ENCODE results near the gene PROSER3.

PROSER3 gene

GRCh38 chr19:35775298-35776101 lies 17.5 kb downstream of the PROSER3 start, which contains the start of gene ARHGAP33:
Gene ARHGAP33 (plus strand): TSS chr19:35775564. CDS start chr19:35775659, 95 bp downstream.
- DNase-seq (ENCODE audit: low read depth in 2 of 2), result peak; percentile 97

DNA sequence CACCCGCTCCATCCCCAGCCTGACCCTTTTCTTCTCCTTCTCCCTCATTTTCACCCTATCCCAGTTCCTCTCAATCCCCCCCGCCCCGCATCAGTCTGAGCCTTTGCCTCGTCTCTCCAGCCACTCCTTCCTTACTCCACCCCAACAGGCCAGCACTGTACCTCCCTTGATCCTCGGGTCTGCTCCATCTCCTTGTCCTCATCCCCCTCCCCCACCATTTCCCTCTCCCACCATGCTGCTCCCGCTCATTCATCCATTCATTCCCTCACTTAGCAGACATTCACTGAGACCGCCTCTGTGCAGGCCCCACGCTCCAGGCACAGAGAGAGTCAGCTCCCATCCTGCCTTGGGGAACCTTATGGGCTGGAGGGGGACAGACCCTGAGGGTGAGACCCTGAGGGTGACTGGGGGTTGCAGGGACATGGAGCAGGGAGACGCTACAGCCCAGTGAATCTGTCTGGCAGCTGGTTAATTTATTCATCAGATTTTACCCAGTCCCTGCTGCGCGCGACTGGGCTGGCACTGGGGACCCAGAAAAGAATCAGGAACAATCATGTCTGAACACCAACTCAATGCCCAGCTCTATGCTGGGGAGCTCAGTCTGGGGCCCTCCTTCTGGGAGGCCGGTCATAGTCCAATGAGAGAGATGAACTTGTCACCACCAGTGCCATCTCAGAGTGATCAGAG lies 18.3 kb downstream of the PROSER3 start:
- DNase-seq (ENCODE audit: low read depth in 2 of 2), result no peak

DNA sequence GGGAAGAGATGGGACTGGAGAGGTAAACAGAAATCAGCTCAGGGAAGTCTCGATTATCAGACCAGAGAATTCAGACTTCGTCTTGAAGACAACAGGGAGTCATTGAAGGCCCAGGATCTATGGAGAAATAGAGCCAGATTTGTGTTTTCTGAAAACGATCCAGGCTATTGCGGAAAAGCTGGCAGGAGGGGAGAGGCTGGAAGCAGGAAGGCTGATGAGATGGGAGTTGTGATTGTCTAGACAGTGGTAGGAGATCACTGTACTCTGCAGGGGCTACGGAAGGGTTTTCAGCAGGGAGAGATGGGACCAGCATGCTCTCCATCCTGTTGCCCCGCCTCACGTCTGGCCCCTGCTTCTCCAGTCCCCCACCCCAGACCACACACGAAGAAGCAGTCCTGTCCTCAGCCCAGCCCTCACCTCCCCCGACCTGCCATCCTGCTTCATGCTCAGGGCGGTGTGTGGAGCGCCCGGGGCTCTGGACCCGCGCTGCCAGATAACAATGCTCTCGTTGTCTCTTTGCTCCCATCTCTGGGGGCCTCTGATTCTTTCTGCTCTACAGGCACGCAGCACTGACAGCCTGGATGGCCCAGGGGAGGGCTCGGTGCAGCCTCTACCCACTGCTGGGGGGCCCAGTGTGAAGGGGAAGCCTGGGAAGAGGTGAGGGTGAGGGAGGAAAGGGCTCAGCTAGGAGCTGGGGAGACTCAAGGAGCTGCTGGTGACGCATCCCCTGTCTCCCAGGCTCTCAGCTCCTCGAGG lies 19.3 kb downstream of the PROSER3 start:
- DNase-seq (ENCODE audit: low read depth in 2 of 2), result no peak

- DNase-seq (ENCODE audit: low read depth in 2 of 2), result no peak
These were observed 20.0 kb downstream of the PROSER3 start for GRCh38 chr19:35777961-35778360.

DNA sequence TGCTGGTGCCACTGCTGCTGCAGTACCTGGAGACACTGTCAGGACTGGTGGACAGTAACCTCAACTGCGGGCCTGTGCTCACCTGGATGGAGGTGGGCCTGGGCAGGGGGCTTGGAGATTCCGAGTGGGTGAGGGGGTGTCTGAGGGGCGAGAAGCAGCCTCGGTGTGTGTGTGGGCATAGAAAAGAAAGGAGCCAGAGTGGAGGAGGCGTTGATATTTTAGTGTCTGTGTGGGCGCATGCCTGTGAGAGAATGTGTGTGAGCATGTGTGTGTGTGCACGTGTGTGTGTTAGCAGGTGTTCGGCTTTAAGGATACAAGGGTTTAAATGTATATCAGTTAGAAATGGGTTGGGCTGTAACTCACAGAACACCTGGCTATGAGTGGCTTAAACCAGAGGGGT lies 21.1 kb downstream of the PROSER3 start:
- no peak for DNase-seq (ENCODE audit: low read depth in 2 of 2)

GRCh38 chr19:35780058-35780457 lies 22.1 kb downstream of the PROSER3 start:
- no peak for DNase-seq (ENCODE audit: low read depth in 2 of 2)

DNA sequence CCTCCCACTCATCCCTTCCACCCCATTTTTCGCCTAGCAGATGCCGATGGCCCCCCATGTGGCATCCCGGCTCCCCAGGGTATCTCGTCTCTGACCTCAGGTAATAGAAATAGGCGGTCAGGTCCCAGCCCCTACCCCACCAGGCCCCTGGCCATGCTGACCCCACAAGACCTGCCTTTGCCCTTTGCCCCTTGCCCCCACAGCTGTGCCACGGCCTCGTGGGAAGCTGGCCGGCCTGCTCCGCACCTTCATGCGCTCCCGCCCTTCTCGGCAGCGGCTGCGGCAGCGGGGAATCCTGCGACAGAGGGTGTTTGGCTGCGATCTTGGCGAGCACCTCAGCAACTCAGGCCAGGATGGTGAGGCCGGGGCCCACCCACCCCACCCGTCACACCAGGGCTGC lies 22.7 kb downstream of the PROSER3 start:
- DNase-seq (ENCODE audit: low read depth in 2 of 2), result no peak

- DNase-seq (ENCODE audit: low read depth in 2 of 2), result no peak
These were observed 23.7 kb downstream of the PROSER3 start for GRCh38 chr19:35781650-35782049.

GRCh38 chr19:35782589-35782988 lies 24.6 kb downstream of the PROSER3 start:
- DNase-seq (ENCODE audit: low read depth in 2 of 2), result no peak

DNA sequence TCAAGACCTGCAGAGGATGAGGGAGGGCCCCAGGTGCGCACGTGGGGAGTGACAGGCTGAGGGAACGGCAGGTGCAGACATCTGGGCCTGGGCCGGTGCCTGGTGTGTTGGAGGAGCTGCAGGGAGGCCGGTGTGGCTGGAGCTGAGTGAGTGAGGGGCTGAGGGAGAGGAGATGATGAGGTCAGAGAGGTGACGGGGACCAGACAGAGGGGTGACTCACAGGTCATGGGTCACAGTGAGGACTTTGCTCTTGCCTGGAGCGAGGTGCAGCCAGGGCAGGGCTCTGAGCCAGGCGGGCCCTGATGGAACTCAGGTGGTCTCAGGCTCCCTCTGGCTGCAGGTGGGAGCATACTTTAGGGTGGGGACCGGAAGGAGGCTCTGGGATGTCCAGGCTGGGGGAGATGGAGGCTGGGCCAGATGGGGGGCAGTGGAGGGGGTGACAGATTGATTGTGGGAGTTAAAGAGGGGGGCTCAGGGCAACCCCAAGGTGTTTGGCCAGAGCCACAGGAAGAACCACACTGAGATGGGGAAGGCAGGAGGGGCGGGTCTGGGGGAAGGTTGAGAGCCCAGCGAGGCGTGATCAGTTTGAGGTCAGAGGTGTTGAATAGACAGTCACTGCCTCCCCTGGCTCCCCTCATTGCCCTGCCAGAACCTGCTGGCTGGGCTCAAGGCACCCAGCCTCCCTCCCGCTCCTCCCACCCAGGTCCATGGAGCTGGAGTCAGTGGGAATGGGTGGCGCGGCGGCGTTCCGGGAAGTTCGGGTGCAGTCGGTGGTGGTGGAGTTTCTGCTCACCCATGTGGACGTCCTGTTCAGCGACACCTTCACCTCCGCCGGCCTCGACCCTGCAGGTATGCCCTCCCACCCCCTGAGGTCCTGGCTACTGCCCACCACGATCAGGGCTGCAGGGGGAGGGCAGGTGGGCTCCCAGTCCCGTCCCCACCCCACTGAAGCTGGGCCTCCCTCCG lies 25.8 kb downstream of the PROSER3 start:
- DNase-seq (ENCODE audit: low read depth in 2 of 2), result no peak

GRCh38 chr19:35784503-35785338 lies 26.7 kb downstream of the PROSER3 start:
- DNase-seq (ENCODE audit: low read depth in 2 of 2), result no peak

DNA sequence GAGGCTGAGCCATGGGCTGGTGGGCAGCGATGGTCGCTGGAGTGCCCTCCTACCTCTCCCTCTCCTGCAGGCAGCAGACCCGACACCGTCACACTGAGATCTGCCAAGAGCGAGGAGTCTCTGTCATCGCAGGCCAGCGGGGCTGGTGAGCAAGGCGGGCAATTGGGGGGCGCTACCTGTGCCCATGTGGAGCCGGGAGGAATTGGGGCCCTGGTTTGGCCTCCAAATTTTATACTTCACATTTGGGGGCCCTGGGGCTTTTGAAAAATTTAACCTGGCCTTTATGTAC lies 27.3 kb downstream of the PROSER3 start:
- DNase-seq (ENCODE audit: low read depth in 2 of 2), result no peak

- DNase-seq (ENCODE audit: low read depth in 2 of 2), result no peak
These were observed 28.6 kb downstream of the PROSER3 start for GRCh38 chr19:35786299-35787160.

DNA sequence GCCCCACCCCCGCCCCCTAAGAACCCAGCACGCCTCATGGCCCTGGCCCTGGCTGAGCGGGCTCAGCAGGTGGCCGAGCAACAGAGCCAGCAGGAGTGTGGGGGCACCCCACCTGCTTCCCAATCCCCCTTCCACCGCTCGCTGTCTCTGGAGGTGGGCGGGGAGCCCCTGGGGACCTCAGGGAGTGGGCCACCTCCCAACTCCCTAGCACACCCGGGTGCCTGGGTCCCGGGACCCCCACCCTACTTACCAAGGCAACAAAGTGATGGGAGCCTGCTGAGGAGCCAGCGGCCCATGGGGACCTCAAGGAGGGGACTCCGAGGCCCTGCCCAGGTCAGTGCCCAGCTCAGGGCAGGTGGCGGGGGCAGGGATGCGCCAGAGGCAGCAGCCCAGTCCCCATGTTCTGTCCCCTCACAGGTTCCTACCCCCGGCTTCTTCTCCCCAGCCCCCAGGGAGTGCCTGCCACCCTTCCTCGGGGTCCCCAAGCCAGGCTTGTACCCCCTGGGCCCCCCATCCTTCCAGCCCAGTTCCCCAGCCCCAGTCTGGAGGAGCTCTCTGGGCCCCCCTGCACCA lies 29.3 kb downstream of the PROSER3 start:
- DNase-seq (ENCODE audit: low read depth in 2 of 2), result no peak

- DNase-seq (ENCODE audit: low read depth in 2 of 2), result no peak
These were observed 30.4 kb downstream of the PROSER3 start for GRCh38 chr19:35788205-35788960.

- no peak for DNase-seq (ENCODE audit: low read depth in 2 of 2)
These were observed 31.4 kb downstream of the PROSER3 start for GRCh38 chr19:35789195-35789977.

All from stimulated activated CD8-positive, alpha-beta memory T cell treated with anti-CD3 and anti-CD28 coated beads, Interleukin-15, amount 100 ng/mL, for 48 hours (primary cell).